ENCODE data around the gene B4GALT6.
"Not testable (repeated sequence)": the region's sequence is repeated elsewhere in the genome, so short reads cannot be mapped to it uniquely, and the experiment has no call there.

The B4GALT6 gene, protein sequence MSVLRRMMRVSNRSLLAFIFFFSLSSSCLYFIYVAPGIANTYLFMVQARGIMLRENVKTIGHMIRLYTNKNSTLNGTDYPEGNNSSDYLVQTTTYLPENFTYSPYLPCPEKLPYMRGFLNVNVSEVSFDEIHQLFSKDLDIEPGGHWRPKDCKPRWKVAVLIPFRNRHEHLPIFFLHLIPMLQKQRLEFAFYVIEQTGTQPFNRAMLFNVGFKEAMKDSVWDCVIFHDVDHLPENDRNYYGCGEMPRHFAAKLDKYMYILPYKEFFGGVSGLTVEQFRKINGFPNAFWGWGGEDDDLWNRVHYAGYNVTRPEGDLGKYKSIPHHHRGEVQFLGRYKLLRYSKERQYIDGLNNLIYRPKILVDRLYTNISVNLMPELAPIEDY

DNA sequence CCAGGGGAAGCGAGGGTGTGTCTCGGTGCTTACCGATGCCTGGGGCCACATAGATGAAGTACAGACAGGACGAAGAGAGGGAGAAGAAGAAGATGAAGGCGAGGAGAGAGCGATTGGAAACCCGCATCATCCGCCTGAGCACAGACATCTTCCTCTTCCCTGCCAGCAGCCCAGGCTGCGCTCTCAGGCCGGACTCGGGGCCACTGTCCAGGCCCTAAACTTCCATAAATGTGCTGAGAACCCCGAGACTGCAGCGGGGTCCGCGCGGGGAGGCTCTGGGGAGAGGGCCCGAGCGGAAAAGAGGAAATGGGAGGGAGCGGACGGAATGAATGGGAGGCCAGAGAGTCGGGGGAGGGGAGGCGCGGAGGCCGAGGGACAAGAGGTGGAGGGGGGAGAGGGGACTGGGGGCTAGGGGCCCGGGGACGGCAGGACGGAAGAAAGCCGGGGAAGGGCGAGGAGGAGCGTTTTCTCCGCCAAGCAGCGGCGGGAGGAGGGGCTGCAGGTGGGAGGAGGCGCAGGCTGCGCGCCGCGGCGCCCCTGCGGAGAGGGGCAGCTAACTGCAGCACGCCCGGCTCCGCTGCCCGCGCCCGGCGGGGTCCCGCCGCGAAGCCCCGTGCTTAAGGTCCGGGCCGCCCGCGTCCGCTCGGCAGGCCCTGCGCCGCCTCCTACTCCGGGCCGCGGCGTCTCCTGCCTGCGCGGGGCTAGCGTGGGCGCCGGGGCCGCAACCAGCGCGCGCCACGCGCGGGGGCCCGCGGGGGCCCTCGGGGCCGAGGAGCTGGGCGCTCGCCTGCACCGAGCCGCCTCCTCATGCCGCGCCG, at the start of gene B4GALT6:
TSS of gene B4GALT6 (minus strand) at position 303 of the 818 bp plus-strand sequence. CDS start at position 148, 155 bp downstream.
- TF ChIP-seq, protein P1, sequence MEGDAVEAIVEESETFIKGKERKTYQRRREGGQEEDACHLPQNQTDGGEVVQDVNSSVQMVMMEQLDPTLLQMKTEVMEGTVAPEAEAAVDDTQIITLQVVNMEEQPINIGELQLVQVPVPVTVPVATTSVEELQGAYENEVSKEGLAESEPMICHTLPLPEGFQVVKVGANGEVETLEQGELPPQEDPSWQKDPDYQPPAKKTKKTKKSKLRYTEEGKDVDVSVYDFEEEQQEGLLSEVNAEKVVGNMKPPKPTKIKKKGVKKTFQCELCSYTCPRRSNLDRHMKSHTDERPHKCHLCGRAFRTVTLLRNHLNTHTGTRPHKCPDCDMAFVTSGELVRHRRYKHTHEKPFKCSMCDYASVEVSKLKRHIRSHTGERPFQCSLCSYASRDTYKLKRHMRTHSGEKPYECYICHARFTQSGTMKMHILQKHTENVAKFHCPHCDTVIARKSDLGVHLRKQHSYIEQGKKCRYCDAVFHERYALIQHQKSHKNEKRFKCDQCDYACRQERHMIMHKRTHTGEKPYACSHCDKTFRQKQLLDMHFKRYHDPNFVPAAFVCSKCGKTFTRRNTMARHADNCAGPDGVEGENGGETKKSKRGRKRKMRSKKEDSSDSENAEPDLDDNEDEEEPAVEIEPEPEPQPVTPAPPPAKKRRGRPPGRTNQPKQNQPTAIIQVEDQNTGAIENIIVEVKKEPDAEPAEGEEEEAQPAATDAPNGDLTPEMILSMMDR (conservative IDR thresholded peaks at IDR 0.05; ENCODE audit: control insufficient read depth, insufficient read depth, low read depth, low read length): no peak
- peak within 1 kb of the TSS; percentile 73 for H3K4me3 ChIP-seq (ENCODE audit: control insufficient read depth, low read depth, low read length)
- DNase-seq (ENCODE audit: low read depth): peak; percentile 23

DNA sequence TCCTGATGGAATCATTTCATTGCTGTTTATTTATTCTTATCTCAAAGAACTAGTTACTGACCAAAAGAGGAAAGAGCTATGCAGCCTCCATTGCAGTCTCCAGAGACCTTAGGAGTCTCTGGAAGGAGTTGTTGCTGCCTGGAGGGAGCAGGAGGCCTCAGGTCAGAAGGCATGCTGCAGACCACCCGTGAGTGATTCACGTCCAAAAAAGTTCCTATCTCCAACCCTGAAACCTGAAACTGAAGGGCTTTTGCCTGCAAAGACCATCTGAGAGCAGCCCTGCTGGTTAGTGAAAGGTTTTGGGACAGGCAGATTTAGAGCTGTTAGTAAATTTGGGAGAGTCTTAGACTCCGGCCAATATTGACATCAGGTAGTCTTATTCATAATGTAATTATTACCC, 47.2 kb upstream of the B4GALT6 start:
- TF ChIP-seq, protein P1 (conservative IDR thresholded peaks at IDR 0.05; ENCODE audit: control insufficient read depth, insufficient read depth, low read depth, low read length): no peak
- no peak overlapping the region for H3K4me3 ChIP-seq (ENCODE audit: control insufficient read depth, low read depth, low read length)
- DNase-seq (ENCODE audit: low read depth): no peak

DNA sequence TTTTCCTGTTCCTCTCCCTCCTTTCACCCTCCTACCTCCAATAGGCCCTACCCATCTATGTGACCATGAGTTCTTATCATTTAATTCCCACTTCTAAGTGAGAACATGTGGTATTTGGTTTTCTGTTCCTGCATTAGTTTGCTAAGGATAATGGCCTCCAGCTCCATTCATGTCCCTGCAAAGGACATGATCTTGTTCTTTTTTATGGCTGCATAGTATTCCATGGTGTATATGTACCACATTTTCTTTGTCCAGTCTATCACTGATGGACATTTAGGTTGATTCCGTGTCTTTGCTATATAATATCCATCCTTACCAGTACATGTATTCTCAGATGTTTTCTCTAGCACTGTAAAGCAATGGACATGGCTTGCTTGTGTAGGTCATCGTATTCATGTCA, 44.8 kb upstream of the B4GALT6 start:
- H3K4me3 ChIP-seq (ENCODE audit: control insufficient read depth, low read depth, low read length); DNase-seq (ENCODE audit: low read depth): not testable (repeated sequence)

DNA sequence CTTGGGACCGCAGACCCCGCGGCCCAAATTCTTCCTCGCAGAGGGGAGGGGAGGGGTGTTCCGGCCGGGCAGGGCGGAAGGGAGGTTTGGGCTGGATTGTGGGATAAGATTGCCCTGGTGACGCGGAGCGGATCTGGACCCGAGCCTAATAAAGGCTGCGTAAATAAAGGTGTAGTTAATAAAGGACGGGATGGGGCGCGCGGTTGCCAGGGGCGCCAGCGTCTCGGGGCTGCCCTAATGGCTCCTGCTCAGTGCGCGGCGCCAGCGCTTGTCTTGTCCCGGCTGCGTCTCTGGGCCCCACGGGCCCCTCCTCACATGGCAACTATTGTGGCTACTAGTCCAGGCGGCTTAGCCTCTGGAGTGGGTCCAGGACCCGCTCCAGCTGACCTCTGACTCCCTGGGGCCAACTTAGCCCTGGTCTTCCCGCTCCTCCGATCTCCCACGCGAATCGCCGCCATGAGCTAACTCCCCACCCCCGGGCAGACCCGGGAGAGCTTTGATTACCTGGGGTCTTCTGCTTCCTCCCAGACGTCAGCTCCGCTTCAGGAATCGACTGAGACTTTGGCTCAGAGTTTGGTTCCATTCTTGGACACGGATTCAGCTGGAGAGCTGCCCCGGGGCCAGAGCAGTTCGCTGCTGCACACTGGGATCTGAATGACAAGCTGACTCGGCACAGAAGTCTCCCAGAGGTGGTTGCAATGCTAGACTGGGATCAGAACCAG, 39.8 kb upstream of the B4GALT6 start:
- H3K4me3 ChIP-seq (ENCODE audit: control insufficient read depth, low read depth, low read length): peak overlapping the region; percentile 58

DNA sequence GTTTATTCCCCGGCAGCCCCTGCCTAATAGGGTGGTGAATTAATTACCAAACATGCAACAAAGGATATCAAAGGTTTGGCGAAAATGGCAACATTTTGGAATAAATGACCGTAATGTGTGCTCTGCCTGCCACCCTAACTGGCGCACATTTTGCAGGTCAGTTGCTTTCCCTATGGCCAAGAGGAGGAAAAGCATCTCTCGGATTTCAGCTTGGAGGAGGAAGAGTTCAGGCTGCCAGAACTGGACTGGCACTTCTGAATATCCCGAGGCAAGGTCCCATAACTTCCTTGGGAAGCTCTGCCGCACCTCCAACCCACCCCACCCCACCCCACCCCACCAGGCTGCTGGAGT, 39.2 kb upstream of the B4GALT6 start:
- TF ChIP-seq, protein P1 (conservative IDR thresholded peaks at IDR 0.05; ENCODE audit: control insufficient read depth, insufficient read depth, low read depth, low read length): no peak
- DNase-seq (ENCODE audit: low read depth): no peak
- H3K4me3 ChIP-seq (ENCODE audit: control insufficient read depth, low read depth, low read length): peak overlapping the region; percentile 58

More for the DNA sequence above, 39.8 kb upstream of the B4GALT6 start:
- peak; percentile 10 for DNase-seq (ENCODE audit: low read depth)
- TF ChIP-seq, protein P1 (conservative IDR thresholded peaks at IDR 0.05; ENCODE audit: control insufficient read depth, insufficient read depth, low read depth, low read length): no peak

DNA sequence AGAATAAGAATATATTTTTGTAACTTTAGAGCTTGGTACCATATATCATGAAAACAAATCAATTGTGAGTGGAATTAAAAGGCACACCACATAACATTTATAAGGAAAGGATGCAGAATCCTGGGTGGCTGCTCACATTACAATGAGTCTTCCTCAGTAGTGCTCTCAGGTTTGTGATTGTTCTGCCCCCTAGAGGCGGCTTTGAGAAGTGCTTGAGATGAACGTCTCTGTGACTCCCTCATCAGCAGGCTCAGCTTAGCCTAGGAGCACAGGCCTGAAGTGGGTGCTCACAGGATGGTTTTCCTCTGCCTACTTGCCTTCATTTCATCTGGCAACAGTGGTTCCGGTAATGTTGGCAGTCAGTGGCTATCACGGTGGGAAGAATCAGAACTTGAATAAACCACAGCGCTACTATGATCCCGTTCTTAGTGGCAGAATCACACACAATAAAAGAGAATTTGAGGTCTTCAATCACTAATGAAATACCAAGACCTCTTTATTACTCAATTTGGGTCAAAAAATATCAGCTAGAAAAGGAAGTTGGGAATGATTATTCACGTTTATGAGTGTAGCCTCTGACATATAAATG, 38.1 kb upstream of the B4GALT6 start:
- H3K4me3 ChIP-seq (ENCODE audit: control insufficient read depth, low read depth, low read length): no peak overlapping the region
- peak; percentile 79 for DNase-seq (ENCODE audit: low read depth)
- TF ChIP-seq, protein P1 (conservative IDR thresholded peaks at IDR 0.05; ENCODE audit: control insufficient read depth, insufficient read depth, low read depth, low read length): peak; percentile 92
